Measurements from ENCODE around the gene UBE2F.

UBE2F gene, protein sequence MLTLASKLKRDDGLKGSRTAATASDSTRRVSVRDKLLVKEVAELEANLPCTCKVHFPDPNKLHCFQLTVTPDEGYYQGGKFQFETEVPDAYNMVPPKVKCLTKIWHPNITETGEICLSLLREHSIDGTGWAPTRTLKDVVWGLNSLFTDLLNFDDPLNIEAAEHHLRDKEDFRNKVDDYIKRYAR

DNA sequence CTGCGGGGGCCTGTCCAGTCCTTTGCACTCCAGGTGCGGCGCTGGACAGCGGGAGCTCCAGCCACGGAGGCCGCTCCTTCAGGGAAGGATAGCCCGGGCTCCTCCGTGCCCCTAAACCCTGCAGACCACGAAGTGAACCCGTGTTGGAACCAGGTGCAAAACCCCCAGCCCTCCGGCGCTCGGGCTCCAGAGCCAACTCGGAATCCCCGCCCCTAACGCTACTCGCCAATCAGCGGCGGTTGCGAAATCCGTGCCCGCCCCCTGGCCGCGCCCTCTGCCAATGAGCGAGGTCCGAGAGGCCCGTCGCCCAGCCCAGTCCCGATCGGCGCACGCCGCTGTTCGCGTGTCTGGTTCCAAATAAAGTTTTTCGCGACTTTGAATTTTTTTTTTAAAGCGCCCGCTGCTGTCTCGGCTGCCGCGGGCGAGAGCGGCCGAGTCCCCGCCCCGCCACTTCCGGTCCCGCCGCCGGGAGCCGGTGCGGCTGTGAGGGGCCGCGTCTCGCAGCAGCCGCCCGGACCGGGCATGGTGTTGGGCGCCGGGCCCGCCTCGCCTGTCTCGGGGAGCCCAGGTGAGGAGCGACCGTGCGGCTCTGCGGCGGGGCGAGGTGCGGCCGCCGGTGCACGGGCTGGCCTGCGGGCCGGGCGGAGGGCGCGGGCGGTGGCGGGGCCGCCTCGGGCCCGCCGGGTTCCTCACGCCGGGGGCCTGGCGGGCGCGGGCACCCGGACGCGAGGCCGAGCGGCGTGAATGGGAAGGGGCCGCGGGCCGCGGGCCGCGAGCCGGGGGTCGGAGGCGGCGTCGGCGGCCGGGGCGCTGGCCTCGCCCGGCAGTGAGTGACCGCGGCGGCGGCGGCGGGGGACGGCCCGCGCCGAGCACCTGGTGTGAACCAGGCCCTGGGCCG lies at the start of gene UBE2F:
Gene UBE2F, plus strand, starts transcription at position 450 of the 898 bp plus-strand sequence. CDS start 6,094 bp downstream, outside the sequence.
- H3K27ac Mint-ChIP-seq, result peak within 1 kb of the TSS; percentile 94
- H3K36me3 Mint-ChIP-seq (ENCODE audit: low read depth), result peaks cover 32% of the 10 kb centered on the region
- peaks cover 33% of the 10 kb centered on the region for H3K4me1 Mint-ChIP-seq (ENCODE audit: low read depth)
- DNase-seq (ENCODE audit: low spot score), result peak; percentile 98
- H3K4me3 Mint-ChIP-seq, result peak within 1 kb of the TSS; percentile 95
- H3K27me3 Mint-ChIP-seq (ENCODE audit: low read depth), result no peaks in the 10 kb centered on the region
- peaks cover 16% of the 10 kb centered on the region for H3K9me3 Mint-ChIP-seq

DNA sequence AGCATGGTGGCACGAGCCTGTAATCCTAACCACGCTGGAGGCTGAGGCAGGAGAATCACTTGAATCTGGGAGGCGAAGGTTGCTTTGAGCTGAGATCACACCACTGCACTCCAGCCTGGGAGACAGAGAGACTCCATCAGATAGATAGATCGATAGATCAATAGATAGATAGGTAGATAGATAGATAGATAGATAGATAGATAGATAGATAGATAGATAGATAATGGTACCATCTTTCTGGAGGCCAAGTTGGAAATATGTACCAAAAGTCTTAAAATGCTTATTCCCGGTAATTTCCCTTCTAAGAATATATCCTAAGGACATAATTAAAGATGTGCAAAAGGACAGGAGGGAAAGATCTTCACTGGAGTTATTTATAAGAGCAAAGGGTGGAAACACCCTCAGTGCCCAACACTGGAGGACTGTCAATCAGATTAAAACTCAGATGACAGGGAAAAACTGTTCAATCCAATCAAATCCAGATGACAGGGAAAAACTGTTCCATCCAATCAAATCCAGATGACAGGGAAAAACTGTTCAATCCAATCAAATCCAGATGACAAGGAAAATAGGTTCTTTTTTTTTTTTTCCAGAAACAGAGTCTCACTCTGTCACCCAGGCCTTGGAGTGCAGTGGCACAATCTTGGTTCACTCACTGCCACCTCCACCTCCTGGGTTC lies 49.0 kb upstream of the UBE2F start:
- Mint-ChIP-seq H3K4me1 (ENCODE audit: low read depth) (peaks cover 13% of the 10 kb centered on the region), H3K36me3 (ENCODE audit: low read depth) (no peaks in the 10 kb centered on the region), H3K4me3 (no peak overlapping the region), H3K27ac (no peak overlapping the region), H3K27me3 (ENCODE audit: low read depth) (peaks cover 2% of the 10 kb centered on the region), H3K9me3 (no peaks in the 10 kb centered on the region)
- no peak for DNase-seq (ENCODE audit: low spot score)

DNA sequence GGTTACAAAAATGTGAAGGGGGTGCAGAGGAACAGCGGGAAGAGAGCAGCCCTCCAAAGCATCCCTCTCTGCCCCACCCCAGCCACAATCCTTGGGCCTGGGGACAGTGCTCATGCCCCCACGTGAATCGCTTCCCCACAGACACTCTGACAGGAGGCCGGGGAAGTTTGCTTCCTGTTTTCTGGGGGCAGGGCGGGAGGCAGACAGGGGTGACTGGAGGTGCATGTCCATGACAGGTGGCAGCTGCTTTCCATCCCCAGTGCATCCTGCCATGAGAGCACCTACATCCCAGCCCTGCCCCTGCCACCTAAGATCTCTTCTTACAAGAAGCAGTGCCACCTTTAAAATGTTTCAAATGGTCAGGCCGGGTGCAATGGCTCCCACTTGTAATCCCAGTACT lies 47.2 kb upstream of the UBE2F start:
- peaks cover 2% of the 10 kb centered on the region for H3K27me3 Mint-ChIP-seq (ENCODE audit: low read depth)
- peaks cover 17% of the 10 kb centered on the region for H3K4me1 Mint-ChIP-seq (ENCODE audit: low read depth)
- H3K27ac Mint-ChIP-seq, result no peak overlapping the region

DNA sequence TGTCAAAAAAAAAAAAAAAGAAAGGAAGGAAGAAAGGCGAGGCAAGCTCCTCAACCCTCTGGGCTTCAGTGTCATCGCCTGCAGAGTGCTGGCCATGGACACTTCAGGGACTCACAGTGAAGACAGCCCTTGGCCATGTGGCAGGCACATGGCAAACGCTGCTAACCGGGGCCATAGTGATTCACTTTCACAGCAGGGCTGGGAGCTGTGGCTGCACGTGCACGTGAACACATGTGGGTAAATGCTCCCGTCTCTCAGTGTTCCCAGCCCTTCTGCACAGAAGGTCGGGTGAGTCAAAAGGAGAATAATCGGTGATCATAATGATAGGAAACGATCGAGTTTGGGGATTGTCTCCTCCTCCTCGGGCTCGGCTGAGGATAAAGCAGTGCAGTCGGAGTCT lies 46.1 kb upstream of the UBE2F start:
- Mint-ChIP-seq H3K9me3 (no peaks in the 10 kb centered on the region), H3K27ac (no peak overlapping the region), H3K4me3 (no peak overlapping the region), H3K4me1 (ENCODE audit: low read depth) (peaks cover 20% of the 10 kb centered on the region), H3K36me3 (ENCODE audit: low read depth) (no peaks in the 10 kb centered on the region), H3K27me3 (ENCODE audit: low read depth) (peaks cover 2% of the 10 kb centered on the region)
- no peak for DNase-seq (ENCODE audit: low spot score)

More for the DNA sequence above, 47.2 kb upstream of the UBE2F start:
- Mint-ChIP-seq H3K9me3 (no peaks in the 10 kb centered on the region), H3K36me3 (ENCODE audit: low read depth) (no peaks in the 10 kb centered on the region), H3K4me3 (no peak overlapping the region)
- DNase-seq (ENCODE audit: low spot score), result no peak

DNA sequence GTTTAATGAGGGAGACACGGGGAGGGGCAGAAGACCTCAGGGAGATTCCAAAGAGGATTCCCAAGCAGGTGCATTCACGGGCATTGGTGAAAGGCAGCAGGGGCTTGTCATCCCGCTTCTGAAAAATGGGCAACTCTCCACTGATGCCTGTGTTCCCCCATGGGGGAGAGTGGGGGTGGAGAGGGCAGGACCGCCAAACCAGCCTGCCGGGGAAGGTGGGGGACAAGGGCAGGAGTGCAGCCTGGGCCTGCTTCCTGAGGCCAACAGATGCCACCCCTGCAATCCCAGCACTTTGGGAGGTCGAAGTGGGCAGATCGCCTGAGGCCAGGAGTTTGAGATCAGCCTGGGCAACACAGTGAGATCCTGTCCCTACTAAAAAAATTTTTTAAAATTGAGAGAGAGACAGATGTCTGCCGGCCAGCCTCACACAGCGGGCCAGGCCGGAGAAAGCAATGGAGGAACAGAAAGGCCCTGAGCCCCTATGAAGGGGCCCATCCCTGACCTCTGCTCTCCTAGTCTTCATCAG lies 44.8 kb upstream of the UBE2F start:
- Mint-ChIP-seq H3K4me3 (no peak overlapping the region), H3K36me3 (ENCODE audit: low read depth) (no peaks in the 10 kb centered on the region), H3K27ac (no peak overlapping the region), H3K27me3 (ENCODE audit: low read depth) (peaks cover 2% of the 10 kb centered on the region), H3K9me3 (peaks cover under 1% of the 10 kb centered on the region), H3K4me1 (ENCODE audit: low read depth) (peaks cover 28% of the 10 kb centered on the region)
- no peak for DNase-seq (ENCODE audit: low spot score)

DNA sequence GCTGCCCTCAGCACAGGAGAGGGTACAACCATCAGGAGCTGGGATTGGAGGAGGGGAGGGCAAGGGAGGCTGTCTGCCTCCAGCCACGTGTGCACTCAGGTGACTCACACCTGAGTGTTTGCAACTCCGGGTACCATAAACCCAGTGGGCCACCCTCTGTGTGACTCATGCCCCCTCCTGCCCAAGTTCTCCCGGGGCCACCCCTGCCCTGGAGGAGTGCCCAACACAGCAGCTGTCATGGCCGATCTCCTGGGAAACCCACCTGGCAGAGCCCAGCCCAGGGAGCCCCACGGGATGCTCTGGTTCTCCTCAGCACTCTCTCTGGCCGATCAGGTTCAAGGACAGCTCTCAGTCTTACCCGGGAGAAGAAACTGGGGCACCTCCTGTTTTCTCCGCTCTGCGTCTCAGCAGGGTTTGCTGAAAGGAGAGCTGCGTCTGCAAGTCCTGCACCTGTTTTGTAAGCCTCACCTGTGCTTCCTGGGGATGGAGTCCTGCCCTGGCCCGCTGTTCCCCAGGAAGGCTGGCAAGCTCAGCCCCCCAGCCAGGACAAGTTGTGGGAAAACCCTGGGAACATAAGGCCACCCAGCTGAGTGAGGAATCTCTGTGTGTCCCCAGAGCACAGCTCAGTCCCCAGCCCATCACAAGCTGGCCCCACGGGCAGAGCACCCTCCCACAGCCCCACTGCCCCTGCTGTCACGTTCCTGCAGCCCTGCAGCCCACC lies 44.0 kb upstream of the UBE2F start:
- H3K36me3 Mint-ChIP-seq (ENCODE audit: low read depth), result no peaks in the 10 kb centered on the region
- DNase-seq (ENCODE audit: low spot score), result no peak
- peaks cover 2% of the 10 kb centered on the region for H3K27me3 Mint-ChIP-seq (ENCODE audit: low read depth)
- peaks cover 6% of the 10 kb centered on the region for H3K9me3 Mint-ChIP-seq
- H3K27ac Mint-ChIP-seq, result no peak overlapping the region
- H3K4me1 Mint-ChIP-seq (ENCODE audit: low read depth), result peaks cover 31% of the 10 kb centered on the region
- H3K4me3 Mint-ChIP-seq, result peak overlapping the region; percentile 24

DNA sequence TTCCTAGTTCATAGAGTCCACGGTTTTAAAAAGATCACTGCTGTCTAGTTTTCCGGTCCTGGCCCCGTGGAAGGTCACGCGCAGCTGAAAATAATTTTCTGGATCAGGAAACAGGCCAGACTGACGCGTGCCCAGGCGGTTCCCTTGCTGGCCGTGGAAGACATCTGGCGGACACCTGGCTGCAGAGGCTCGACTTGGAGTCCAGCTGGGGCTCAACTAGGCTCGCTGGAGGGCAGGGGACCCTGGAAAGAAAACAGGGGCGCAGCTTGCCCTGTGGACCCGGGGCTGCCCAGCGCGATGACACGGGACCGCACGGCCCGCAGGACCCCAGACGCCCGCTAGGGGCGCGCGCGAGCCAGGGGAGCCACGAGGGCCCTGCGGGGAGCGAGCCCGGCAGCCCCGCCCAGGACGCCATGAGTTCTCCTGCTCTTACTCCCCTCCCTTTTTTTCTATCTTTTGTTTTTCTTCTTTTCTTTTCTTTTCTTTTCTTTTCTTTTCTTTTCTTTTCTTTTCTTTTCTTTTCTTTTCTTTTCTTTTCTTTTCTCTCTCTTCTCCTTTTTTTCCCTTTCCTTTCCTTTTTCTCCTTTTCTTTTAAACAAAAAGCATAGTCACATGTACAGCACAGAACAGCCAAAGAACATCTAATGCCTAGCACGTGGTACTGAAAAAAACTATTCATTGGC lies 43.2 kb upstream of the UBE2F start:
- peaks cover 31% of the 10 kb centered on the region for H3K4me1 Mint-ChIP-seq (ENCODE audit: low read depth)
- H3K27me3 Mint-ChIP-seq (ENCODE audit: low read depth), result peaks cover 2% of the 10 kb centered on the region
- peak overlapping the region; percentile 32 for H3K4me3 Mint-ChIP-seq
- H3K9me3 Mint-ChIP-seq, result peaks cover 9% of the 10 kb centered on the region
- peak overlapping the region; percentile 70 for H3K27ac Mint-ChIP-seq
- peak; percentile 76 for DNase-seq (ENCODE audit: low spot score)
- no peaks in the 10 kb centered on the region for H3K36me3 Mint-ChIP-seq (ENCODE audit: low read depth)

DNA sequence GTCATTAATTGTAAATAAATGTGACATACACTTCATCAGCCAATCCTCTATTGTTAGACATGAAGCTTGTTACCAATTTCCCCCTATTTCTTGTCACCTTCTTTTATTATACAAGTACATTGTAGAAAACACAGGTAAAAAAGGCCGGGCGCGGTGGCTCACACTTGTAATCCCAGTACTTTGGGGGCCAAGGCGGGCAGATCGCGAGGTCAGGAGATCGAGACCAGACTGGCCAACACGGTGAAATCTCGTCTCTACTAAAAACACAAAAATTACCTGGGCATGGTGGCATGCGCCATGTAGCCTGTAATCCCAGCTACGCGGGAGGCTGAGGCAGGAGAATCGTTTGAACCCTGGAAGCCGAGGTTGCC lies 42.7 kb upstream of the UBE2F start:
- peaks cover 30% of the 10 kb centered on the region for H3K4me1 Mint-ChIP-seq (ENCODE audit: low read depth)
- no peak for DNase-seq (ENCODE audit: low spot score)
- peak overlapping the region; percentile 32 for H3K4me3 Mint-ChIP-seq
- peaks cover 10% of the 10 kb centered on the region for H3K9me3 Mint-ChIP-seq
- peak overlapping the region; percentile 70 for H3K27ac Mint-ChIP-seq
- peaks cover under 1% of the 10 kb centered on the region for H3K27me3 Mint-ChIP-seq (ENCODE audit: low read depth)
- no peaks in the 10 kb centered on the region for H3K36me3 Mint-ChIP-seq (ENCODE audit: low read depth)

DNA sequence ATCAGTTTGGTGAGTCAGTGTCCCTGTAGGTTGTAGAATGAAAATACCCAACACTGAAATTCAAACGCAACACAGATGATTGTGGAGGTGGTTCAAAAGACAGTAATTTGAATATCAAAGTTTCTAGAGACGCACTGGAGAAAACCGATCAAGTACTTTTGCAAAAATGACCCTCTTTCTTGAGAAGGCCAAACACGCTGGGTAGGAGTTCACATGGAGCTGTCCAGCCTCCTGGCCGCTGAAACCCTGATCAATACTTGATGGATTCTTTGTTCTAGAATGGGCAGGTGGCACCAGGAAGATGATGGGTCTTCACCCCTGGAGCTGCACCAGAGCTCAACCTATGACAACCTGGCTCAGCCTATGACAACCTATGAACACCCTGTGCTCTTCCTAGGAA lies 39.7 kb upstream of the UBE2F start:
- no peaks in the 10 kb centered on the region for H3K27me3 Mint-ChIP-seq (ENCODE audit: low read depth)

DNA sequence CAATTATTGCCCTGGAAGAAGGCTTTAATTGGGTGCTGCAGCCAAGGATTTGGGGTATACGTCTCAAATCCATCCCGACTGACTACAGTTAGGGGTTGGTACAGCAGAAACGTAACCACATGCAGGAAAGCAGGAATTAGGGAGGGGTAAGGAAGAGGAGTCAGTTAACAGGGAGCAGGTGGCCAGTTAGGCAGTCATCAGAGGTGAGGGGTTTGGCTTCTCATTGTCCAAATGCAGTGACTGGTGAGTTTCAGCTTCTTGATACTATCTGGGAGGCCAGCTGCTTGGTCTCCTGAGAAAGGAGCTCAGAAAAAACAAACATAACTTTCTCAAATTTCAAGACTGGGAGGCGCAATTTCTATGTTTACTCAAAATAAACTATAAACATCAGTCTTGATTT lies 38.8 kb upstream of the UBE2F start:
- DNase-seq (ENCODE audit: low spot score), result no peak
- Mint-ChIP-seq H3K9me3 (peaks cover 24% of the 10 kb centered on the region), H3K36me3 (ENCODE audit: low read depth) (peaks cover 1% of the 10 kb centered on the region), H3K4me3 (no peak overlapping the region), H3K27me3 (ENCODE audit: low read depth) (no peaks in the 10 kb centered on the region), H3K27ac (no peak overlapping the region), H3K4me1 (ENCODE audit: low read depth) (peaks cover 21% of the 10 kb centered on the region)

More for the DNA sequence above, 39.7 kb upstream of the UBE2F start:
- Mint-ChIP-seq H3K4me1 (ENCODE audit: low read depth) (peaks cover 19% of the 10 kb centered on the region), H3K4me3 (no peak overlapping the region), H3K9me3 (peaks cover 24% of the 10 kb centered on the region), H3K36me3 (ENCODE audit: low read depth) (peaks cover 1% of the 10 kb centered on the region), H3K27ac (no peak overlapping the region)
- no peak for DNase-seq (ENCODE audit: low spot score)

DNA sequence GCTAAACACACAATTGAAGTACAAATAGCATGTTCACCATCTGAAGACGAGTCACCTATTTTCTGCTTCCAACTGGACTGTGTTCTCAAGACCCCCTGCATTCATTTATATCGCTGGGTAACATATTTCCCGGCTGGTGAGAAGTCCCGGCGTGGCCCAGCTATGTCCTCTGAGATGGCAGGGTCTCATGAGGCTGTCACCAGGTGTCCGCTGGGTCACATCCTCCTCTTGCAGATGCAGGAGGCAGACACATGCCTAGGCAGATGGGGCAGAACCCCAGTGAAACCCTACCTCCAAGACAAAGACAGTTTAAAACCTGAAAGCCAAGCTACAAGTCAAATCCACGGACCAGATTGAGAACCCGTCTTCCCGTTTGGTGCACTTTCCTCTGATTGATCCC lies 36.8 kb upstream of the UBE2F start:
- DNase-seq (ENCODE audit: low spot score), result no peak
- no peak overlapping the region for H3K27ac Mint-ChIP-seq
- H3K4me3 Mint-ChIP-seq, result no peak overlapping the region

DNA sequence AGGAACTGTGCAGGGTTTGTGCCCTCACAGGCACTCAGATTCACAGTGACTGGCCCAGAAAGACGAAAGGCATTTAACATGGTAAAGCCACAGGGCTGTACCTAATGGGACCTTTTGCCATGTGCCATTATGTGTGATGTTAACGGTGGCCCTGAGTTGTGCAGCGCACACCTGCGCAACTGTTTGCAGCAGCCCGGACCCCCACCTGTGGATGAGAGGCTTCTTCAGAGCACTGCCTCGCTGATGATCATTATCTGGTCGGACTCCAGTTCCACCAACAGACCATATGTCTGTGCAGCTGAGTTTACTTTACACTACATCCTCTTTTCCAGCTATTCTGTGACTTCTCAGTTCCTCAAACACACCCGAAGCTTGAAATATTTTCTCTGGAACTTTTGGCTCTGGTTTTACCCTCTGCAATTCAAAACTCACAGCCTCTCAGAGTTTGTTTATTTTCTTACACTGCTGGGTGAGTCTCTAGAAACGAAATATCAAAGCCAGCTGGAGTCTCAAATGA lies 35.6 kb upstream of the UBE2F start:
- Mint-ChIP-seq H3K4me3 (no peak overlapping the region), H3K27me3 (ENCODE audit: low read depth) (no peaks in the 10 kb centered on the region), H3K4me1 (ENCODE audit: low read depth) (peaks cover 13% of the 10 kb centered on the region), H3K36me3 (ENCODE audit: low read depth) (peaks cover 1% of the 10 kb centered on the region), H3K9me3 (peaks cover 24% of the 10 kb centered on the region), H3K27ac (no peak overlapping the region)
- no peak for DNase-seq (ENCODE audit: low spot score)

More for the DNA sequence above, 36.8 kb upstream of the UBE2F start:
- Mint-ChIP-seq H3K27me3 (ENCODE audit: low read depth) (no peaks in the 10 kb centered on the region), H3K9me3 (peaks cover 24% of the 10 kb centered on the region), H3K4me1 (ENCODE audit: low read depth) (peaks cover 19% of the 10 kb centered on the region), H3K36me3 (ENCODE audit: low read depth) (peaks cover 1% of the 10 kb centered on the region)

DNA sequence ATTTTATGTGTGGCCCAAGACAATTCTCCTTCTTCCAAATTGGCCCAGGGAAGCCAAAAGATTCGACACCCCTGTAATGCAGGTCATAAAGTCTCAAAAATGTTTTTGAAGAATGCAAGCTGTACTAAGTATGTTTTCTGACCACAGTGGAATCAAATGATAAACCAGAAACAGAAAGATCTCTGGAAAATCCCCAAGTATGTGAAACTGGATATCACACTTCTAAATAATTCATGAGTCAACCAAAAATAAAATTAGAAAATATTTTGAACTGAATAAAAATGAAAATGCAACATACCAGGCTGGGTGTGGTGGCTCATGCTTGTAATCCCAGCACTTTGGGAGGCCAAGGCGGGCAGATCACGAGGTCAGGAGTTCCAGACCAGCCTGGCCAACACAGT lies 34.1 kb upstream of the UBE2F start:
- H3K27me3 Mint-ChIP-seq (ENCODE audit: low read depth), result no peaks in the 10 kb centered on the region
- DNase-seq (ENCODE audit: low spot score), result no peak
- peaks cover 1% of the 10 kb centered on the region for H3K36me3 Mint-ChIP-seq (ENCODE audit: low read depth)
- H3K27ac Mint-ChIP-seq, result no peak overlapping the region
- H3K4me3 Mint-ChIP-seq, result no peak overlapping the region
- H3K9me3 Mint-ChIP-seq, result peaks cover 18% of the 10 kb centered on the region
- peaks cover 8% of the 10 kb centered on the region for H3K4me1 Mint-ChIP-seq (ENCODE audit: low read depth)
